Stimulated activated CD8-positive, alpha-beta memory T cell treated with anti-CD3 and anti-CD28 coated beads, Interleukin-7, amount 100 ng/mL, for 48 hours (primary cell): Measurements from ENCODE around the gene SPR.
A peak's percentile ranks its signal among the peaks of the same experiment; 100 is the strongest.
"Not testable (repeated sequence)": the region's sequence is repeated elsewhere in the genome, so short reads cannot be mapped to it uniquely, and the experiment has no call there.

Experiments
- DNase-seq, 2 donors: peaks; one replicate each; pipeline ENCODE4 v3.0.0-alpha.2; 2020; ENCODE audit warnings: low read depth in 1 of 2; ENCODE audit errors: extremely low read depth in 1 of 2

Gene SPR

GRCh38 chr2:72888438-72889202 lies 1.4 kb downstream of the SPR start:
- no peak for DNase-seq

GRCh38 chr2:72889991-72890390 lies 2.8 kb downstream of the SPR start:
- DNase-seq: no peak

- DNase-seq: no peak
Measured at GRCh38 chr2:72891091-72891818, 4.0 kb downstream of the SPR start.

GRCh38 chr2:72892506-72893173 lies 5.4 kb downstream of the SPR start:
- DNase-seq: peak in 1 of 2 donors; percentile 32

GRCh38 chr2:72893594-72894319 lies 6.5 kb downstream of the SPR start:
- DNase-seq: peak in 1 of 2 donors; percentile 29

GRCh38 chr2:72894514-72894913 lies 7.3 kb downstream of the SPR start:
- DNase-seq: no peak

GRCh38 chr2:72895154-72895553 lies 7.9 kb downstream of the SPR start:
- DNase-seq: no peak

- no peak for DNase-seq
Measured at GRCh38 chr2:72895759-72896281, 8.6 kb downstream of the SPR start.

GRCh38 chr2:72896446-72896845 lies 9.2 kb downstream of the SPR start:
- DNase-seq: no peak

GRCh38 chr2:72897785-72898584 lies 10.8 kb downstream of the SPR start:
- DNase-seq: no peak

GRCh38 chr2:72898585-72898906 lies 11.3 kb downstream of the SPR start:
- no peak for DNase-seq

- no peak for DNase-seq
Measured at GRCh38 chr2:72900191-72900825, 13.1 kb downstream of the SPR start.

GRCh38 chr2:72901426-72901825 lies 14.2 kb downstream of the SPR start:
- no peak for DNase-seq

GRCh38 chr2:72907369-72907768 lies 20.2 kb downstream of the SPR start:
- DNase-seq: not testable (repeated sequence)

- no peak for DNase-seq
Measured at GRCh38 chr2:72908741-72909140, 21.5 kb downstream of the SPR start.

GRCh38 chr2:72911256-72911655 lies 24.0 kb downstream of the SPR start:
- DNase-seq: no peak

GRCh38 chr2:72913486-72914205 lies 26.4 kb downstream of the SPR start:
- no peak for DNase-seq

- DNase-seq: no peak
Measured at GRCh38 chr2:72914206-72914559, 27.0 kb downstream of the SPR start.
